HG03571 (cell line): ENCODE data around the gene TMEM88.

Source experiments
- ATAC-seq: cut with Tn5 transposase; IDR thresholded peaks from one replicate; pipeline ENCODE4 v1.9.1; 2021; ENCODE audit not compliant: unreplicated experiment

Gene TMEM88

DNA sequence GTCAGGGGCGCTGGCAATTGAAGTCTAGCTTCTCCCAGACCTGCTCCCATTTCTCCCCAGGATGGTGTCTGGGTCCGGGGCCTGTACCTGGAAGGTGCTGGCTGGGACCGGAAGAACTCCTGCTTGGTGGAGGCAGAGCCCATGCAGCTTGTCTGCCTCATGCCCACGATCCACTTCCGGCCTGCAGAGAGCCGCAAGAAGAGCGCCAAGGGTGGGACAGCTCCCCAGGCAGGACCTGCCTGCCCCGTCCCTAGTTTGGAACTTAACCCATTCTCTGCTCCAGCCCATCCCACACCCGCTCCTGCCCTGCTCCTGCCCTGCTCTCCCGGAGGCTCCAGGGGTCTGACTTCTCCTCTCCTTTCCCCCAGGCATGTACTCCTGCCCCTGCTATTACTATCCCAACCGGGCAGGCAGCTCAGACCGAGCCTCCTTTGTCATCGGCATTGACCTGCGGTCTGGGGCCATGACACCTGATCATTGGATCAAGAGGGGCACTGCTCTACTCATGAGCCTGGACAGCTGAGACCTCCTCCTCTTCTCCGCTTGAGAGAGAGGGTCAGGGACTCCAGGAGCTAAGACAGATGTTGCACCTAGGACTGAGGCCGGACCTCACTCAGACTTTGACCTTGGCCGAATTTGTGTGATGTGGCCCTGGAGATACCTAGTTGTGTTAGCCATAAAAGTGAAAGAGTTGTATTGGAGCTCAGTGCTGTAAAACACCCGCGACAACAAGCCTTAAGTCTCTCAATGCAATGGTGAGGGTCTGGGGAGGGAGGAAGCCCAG is 21.7 kb upstream of the TMEM88 start:
- ATAC-seq = no peak

DNA sequence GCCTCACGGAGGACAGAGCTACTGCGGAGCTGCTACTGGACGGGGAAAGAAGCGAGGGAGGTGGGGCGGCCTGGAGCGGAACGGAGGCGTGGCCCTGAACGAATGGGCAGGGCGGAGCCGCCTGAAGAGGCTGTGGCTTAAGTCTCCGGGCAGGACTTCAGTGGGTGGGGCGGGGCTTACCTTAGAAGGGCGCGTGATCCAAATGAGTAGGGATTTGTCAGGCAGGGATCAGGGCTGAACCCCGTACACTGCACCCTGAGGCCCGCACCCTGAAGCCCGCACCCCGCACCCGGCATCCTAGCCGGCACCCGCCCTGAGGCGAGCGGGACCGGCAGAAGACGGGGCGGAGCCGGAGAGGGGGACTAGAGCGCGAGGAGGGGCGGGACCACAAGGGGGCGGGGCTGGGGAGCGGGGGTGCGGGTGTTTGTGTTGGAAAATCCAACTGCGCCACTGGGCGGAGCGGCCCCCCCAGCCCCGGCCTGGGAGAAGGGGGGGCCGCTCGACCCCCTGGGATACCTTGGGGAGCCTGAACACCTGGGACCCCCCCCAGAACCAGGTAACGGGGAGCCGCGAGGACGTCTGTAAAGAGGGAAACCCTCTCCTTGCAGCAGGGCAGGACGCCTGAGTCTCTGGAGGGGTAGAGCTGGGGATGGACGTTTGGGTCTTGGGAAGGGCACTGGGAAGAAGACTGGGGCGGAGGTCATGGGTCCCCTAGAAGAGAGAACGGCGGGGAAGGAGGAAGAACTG is 20.9 kb upstream of the TMEM88 start, which contains the start of gene KDM6B:
Gene KDM6B (plus strand): TSS at position 423 of the 747 bp plus-strand sequence. CDS start 11,338 bp downstream, outside the sequence.
- ATAC-seq = peak; percentile 43

DNA sequence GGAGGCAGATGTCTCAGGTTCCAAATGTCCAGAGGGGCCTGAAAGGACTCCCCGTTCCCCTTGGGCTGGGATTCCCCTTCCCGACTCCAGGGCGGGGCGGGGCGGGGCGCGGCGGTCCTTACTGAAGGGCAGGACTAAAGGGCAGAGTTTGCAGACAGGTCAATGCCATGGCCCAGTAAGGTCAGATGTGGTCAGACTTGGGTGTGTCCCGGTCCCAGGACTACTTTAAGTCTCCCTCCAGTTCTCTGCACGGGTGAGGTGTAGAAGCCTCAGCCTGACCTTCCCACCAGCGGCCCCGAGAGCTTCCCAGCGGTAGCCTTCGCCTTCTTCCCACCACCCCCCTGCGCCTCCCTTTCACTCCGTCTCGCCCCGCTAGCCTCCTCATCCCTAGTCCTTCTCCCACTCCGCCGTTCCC is 20.3 kb upstream of the TMEM88 start:
- no peak for ATAC-seq

DNA sequence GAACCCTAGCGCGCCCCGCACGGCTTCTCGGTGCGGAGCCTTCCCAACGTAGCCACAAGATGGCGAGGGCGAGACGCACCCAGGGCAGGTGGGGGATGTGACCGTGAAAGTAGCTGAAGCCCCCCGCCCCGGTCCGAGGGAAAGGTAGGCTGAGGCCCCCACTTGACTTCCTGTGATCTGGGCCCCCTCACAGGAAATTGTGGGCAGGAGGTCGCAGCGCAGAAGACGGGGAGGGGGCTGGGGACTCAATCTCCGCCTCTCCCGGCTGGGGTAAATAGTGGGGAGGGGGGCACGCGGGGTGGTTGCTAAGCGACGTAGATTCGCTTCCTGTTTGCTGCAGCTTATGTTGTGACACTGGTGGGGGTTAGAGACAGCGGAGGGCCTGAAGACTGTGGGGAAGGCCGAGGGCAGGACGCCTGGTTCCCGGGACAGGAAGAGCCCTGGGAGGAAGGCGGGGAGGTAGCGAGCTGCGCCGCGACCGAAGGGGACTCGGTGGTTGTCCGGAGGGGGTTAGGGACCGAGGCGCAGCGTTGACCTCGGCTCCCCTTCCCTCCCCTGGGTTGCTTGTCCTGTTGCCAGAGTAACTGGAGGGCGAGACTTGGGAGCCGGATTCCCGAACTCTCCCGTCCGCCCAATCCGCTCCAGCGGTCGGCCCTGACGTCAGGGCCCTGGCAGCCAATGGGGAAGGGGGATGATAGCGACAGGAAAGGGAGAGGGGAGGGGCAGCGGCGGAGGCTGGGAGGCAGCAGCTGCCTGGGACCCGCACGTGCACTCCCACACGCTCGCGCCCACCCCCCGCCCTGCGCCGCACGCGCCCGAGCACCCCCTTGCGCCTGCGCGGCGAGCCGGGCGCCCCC is 19.7 kb upstream of the TMEM88 start:
- ATAC-seq = peak; percentile 41

DNA sequence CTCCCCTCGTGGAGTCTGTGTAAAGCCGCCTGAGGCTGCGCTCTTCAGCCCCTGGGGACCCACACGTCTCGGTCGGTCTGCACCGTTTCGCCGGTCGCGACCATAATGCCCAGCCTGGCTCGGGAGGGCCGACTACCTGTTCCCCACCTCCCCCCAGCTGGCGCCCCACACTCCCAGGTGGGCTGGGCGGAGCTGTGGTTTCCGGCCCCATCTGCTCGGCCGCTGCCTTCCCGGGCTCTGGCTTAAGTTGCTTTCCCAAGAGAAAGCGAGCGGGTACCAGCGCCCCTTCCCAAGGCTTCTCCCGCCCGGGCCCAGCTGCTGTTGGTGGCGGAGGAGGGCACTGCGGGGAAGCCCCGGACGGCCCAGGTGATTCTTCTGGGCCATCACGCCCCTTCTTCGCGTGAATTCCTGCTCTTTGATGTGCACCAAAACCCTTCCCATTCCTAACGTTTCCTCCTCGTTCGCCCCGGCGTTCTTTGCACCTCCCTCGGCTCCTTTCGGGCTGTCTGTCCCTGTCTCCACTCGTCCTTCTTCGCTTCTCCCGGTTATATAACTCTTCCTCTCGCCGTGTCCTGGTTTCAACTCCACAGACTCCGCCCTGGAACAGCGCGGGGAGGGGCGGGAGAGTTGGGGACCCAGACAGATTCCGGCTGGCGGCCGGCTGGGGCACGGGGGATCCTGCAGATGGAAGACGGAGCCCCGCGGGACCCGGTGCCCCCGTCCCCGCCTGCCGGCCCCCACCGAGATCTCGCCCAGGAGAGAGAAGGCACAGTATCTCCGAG is 18.9 kb upstream of the TMEM88 start:
- ATAC-seq = peak; percentile 37

DNA sequence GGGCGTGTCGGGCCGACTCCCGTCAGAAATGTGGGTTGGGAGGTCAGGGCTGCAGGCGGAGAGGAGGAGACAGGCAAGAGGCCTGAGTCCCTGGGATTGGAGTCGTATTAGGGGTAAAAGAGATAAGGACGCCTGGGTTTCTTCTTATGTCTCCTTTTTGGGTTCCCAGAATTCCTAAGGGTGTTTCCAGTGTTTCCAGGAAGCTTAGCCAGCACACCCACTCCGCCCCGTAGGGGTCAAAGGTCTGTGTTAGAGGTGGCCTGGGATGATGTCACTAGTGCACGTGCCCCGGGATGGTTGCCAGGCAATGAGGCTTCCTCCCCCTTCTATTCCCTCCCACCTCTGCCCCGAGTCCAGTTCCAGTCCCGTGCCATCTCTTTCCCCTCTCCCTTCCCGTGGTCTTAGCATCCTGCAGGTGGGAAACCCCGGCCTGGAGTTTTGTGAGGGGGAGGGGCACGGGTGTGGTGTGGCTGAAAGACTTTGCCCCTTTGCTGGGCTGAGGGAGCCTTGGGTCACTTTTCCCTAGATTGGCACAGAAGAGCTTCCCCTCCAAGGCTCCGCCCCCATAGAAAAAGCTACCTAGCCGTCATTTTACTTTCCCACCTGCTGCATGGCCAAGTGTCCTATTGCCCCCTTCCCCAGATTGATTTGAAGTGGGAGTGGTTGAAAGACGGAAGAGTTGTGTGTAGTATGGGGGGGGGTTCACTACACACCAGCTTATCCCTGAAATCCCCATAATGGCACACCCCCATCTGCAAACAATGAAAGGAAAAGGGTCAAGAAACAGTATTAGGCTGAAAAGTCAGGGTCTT is 18.1 kb upstream of the TMEM88 start:
- ATAC-seq = no peak

GRCh38 chr17:7837408-7838088 is 17.3 kb upstream of the TMEM88 start:
- no peak for ATAC-seq

DNA sequence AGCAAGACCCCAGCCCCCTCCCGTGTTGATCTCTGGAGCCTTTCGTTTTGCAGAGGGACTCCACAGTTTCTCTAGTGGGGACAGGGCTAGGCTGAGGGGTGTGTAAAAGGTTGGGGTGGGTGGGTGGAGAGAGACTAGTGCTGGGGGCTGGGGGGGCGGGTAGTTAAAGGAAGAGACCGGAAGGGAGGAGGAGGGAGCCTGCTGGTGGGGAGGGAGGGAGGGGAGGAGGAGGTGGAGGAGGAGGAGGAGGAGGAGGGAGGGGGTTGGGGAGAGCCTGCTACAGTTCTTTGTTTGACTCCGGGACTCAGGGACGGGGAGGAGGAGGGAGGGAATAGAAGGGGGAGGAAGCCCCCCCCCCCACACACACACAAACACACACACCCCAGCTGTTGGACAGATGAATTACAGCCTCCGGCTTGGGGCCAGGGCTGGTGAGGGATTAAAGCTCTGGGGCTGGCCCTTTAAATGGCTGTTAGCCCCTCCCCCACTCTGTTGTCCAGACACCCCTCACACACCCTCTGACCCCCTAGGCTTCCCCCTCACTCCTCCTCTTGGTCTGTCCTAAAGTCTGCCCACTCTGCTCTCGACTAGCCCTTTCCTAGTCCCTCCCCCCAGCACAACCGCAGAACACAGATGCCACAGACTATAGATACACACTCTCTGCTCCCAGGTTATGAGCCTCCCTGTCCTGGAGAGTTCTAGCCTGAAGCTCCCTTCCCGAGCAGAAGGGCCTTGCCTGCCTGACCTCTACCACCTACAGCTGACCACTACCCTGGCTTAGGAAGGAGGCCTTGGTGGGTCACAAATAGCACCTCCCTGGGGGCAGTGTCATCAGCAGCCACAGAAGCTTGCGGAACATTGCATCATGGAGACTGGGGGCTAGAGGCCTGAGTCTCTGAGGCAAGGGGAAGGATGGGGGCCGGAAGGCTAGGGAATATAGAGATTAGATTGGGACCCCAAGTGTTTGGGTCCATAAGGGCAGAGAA is 16.5 kb upstream of the TMEM88 start:
- no peak for ATAC-seq

- ATAC-seq = no peak
Measured at GRCh38 chr17:7839190-7839875, 15.5 kb upstream of the TMEM88 start.

GRCh38 chr17:7839876-7840261 is 15.0 kb upstream of the TMEM88 start:
- ATAC-seq = no peak

DNA sequence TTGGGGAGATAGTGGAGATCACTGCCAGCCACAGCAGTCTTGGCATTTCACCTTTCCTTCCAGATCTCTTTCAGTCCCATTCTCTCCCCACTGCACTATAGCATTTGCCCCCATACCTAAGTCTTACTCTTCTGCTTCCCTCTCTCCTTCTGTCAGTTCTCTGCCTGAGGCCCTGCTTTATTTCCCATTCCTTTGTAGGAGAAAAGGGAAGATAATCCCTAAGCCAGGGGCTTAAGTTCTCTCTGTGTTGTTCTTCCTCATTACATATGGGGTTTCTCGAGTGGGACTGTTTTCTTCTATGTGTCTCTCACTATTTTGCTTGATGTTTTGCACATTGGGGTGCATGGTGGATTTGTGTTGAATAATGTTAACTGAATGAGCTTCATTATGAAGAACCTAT is 14.4 kb upstream of the TMEM88 start:
- no peak for ATAC-seq

GRCh38 chr17:7840875-7841274 is 14.0 kb upstream of the TMEM88 start:
- ATAC-seq = no peak

- ATAC-seq = no peak
Measured at GRCh38 chr17:7841396-7841914, 13.4 kb upstream of the TMEM88 start.

- ATAC-seq = no peak
Measured at GRCh38 chr17:7841915-7842379, 12.9 kb upstream of the TMEM88 start.

DNA sequence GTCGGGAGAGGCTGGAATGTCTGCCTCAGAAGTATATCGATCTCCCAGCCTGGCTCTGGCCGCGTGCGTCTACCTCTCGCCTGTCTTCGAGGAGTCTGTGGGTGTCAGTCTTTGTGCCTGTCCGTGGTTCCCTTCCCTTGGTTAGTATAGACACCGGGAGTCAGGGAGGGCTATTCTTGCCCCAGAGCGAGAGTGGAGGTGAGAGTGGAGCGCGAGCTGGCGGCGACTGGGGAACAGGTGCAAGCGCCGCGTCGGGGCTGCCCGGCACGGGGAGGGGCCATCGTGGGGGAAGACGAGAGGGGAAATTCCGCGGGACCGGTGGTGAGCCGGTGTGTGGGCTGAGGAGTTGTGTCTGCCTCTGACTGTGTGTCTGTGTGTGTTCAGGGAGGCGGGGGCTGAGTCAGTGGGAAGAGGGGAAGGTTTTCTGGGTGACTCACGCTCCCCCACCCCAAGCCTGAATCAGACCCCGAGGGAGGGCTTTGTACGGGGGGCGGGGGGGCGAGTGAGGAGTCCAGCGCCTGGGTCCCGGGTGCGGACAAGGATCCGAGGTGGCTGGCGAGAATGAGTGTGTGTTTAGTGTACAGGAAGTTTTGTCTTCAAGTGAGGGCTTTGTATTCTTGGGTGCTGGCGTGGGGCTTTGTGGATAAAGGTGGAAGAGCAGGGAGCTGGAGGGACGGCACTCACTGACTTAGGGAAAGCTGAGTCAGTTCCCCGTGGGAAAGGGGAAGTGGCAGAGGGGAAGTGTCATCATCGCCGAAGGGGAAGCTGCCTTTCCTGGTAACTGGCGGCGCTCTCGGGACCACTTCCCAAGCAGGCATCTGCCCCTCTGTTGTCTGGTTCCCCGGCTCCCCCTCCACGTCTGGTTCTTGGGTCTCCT is 12.2 kb upstream of the TMEM88 start:
- no peak for ATAC-seq

- ATAC-seq = no peak
Measured at GRCh38 chr17:7843257-7843535, 11.7 kb upstream of the TMEM88 start.
